Fibroblast of upper back skin (primary cell): Measurements from ENCODE around the gene BICDL1.

Source experiments
- DNase-seq: peaks from one replicate; pipeline ENCODE4 v3.0.0-alpha.2; 2013

BICDL1 gene

DNA sequence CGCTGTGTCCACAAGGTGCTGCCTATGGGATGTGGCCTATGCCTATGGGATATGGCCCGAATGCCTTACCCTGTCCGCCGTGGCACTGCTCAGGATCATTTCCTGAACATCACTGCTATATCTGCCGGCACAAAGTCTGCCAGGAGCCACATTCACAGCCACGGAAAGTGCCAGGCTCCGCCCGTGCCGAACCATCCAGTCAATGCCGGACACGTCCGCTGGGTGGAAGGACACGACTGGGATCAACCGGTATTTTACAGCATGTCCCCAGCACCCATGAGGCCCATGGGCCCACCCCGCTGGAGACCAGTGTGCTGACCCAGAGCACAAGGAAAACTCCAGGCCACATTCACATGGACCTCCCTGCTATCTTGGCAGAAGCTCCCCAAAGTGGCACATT, 142.1 kb downstream of the BICDL1 start:
- no peak for DNase-seq

DNA sequence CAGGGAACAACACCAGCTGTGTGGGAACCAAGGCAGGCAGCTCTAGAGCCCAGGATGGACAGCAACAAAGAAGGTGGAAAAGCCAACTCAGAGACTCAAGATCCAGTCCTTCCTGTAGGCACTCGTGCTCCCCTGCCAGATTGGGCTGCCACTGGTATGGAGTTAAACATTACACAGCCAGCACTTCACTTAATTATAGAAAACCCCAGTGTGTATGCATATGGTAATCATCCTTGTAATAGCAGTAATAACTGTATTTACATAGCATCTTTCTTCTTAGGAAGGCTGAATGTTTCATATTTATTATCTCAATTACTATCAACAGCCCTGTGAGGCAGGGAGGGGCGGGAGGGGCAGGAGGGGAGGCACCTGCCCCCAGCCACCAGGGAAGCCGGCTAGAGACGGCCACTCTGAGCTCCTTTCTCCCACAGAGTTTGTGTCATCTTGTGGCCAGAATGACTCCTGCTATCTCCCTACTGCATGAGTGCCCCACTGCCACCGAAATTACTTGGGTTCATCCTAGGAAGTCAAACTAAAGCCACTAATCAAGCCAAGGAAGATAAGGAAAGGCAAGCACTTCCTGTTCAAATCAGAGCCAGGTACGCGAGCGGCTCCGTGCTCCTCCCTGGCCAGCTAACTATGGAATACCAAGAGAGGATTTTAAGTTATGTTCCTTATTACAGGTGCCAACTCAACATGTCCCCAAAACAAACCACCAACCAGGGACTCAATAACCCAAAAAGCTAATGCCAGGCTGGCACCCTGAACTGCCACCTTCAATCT, 143.2 kb downstream of the BICDL1 start:
- DNase-seq: no peak

DNA sequence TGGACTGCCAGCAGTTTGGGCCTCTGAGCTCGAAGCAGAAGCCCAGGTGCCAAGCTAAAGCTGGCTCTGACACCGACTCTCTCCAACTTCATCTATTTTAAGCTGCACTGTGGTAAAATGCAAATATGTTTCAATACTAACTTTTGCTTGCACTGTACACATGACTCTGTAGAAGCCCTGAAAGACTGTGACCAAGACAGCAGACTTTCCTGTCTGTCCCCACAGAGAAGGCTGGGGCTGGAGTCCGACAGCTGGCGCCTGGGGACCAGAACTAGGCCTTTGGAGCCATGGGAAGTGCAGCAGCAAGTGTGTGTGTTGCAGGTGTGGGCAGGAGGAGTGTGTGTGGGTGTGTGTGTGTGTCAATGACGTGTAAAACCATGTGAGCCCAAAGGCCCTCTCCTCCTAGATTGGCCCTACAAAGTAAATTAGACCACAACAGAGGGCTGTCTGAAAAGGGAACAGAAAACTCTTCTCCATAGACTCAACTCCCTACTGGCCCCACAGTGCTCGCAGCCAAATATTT, 143.9 kb downstream of the BICDL1 start:
- DNase-seq: no peak

- DNase-seq: no peak
These were observed 145.4 kb downstream of the BICDL1 start for GRCh38 chr12:120134307-120134980.

DNA sequence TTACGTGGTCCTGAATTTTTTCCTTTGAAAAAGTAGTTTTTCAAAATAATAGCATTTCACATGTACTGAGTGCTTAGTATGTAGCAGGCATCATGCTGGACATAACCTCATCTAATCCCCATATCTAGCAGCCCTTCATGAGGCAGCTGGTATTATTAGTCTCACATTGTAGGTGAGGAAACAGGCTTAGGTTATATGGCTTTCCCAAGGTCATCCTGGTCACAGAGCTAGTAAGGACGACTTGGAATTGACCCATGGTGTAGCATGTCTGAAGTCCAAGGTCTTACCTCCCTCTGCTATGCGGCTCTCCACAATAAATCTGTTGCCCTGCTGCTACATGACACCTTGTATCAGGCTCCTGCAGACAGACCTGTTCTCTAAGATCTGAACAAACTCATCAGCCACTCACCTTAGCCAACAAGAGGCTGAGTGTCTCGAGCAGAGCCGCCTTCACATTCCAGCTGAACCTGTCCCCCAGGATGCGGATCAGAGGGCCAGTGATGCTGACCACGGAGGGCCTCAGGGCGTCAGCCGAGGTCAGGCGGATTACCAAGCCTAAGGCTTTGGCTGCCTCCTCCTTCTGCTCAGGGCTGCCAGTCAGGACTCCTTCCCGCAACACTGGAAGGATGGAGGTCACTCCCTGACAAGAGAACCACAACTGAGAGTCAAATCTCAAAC, 147.2 kb downstream of the BICDL1 start:
- no peak for DNase-seq

GRCh38 chr12:120137833-120138232, 148.8 kb downstream of the BICDL1 start:
- no peak for DNase-seq

DNA sequence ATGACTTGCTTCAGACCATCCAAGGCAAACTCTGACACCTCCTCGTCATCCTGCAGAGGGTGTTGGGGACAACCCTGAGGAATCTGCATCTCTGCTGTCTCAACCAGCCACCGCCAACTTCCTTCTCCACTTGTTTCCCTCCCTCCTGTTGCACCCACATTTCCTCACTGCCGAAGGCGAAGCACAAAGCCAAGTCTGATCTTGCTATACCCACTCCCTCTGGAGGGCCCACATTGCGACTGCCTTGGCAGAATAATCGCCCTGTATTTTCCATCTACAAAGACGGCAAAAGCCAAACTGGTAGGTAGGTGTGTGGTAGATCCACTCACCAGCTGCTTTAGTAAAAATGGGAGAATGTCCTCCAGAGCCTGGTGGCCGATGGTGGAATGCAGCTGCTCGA, 149.3 kb downstream of the BICDL1 start:
- DNase-seq: no peak

- DNase-seq: no peak
These were observed 150.9 kb downstream of the BICDL1 start for GRCh38 chr12:120139958-120140357.

GRCh38 chr12:120140603-120141002, 151.6 kb downstream of the BICDL1 start:
- no peak for DNase-seq

- no peak for DNase-seq
These were observed 152.3 kb downstream of the BICDL1 start for GRCh38 chr12:120141336-120141735.

- no peak for DNase-seq
These were observed 153.3 kb downstream of the BICDL1 start for GRCh38 chr12:120142231-120142877.
